AML-193 (cell line): ENCODE data around the gene HMCN2.

ENCODE experiments used
- DNase-seq, 2 experiments: peaks; one replicate each; lab custom pipeline; 2025; lab: John Stamatoyannopoulos, UW

HMCN2 gene

DNA sequence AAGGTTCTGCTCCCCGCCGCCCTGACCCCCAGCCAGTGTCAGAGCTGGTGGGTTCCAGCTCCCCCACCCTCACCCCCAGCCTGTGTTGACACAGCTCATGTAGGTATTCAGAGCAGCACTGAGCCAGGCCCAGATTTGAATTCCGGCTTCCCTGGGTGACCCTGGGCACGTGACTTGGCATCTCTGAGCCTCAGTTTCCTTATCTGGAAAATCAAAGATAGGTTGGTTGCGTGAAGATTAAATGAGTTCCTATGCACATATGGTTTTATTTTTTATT is 42.0 kb downstream of the HMCN2 start:
- DNase-seq = no peak

- no peak for DNase-seq
Measured at GRCh38 chr9:130308081-130308571, 42.6 kb downstream of the HMCN2 start.

DNA sequence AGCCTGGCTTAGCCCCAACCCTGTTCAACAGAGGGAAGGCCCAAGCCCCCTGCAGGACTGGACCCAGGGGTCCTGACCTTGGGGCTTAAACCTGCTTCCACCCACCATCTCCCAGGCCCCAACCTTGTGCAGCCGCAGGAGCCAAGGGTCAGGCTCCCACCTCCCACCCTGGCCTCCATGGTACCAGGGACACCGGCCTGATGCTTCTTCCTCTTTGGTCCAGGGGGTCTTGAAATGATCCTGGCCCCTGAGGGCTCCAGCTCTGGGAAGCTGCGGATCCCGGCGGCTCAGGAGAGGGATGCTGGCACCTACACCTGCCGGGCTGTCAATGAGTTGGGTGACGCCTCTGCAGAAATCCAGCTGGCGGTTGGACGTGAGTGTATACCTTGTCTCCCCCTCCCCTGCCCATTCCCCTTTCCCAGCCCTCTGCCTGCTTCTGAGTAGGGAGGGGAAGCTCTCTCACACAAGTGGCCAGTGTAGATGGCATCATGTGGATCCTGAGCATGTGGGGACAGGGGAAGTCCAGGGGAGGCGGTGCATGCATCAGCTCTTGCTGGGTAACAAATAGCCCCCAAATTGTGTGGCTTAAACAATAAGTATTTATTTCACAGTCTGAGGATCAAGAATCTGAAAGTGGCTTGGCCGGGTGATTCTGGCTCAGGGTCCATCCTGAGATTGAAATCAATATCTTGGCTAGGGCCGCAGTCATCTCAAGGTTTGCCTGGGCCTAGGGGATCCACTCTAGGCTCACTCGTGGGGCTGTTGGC is 44.3 kb downstream of the HMCN2 start:
- no peak for DNase-seq

DNA sequence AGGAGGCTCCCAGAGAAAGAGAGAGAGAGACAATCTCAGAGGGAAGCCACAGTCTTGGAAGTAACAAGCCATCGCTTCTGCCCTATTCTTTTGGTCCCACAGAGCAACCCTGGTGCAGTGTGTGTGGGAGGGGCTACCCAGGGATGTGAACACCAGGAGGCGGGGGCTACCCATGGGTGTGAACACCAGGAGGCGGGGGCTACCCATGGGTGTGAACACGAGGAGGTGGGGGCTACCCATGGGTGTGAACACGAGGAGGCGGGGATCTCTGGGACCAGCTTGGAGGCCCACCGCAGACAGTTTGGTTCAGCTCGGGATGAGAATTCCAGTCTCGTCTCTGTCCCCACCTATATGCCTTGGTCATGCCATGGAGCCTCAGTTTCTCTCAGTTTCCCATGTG is 44.9 kb downstream of the HMCN2 start:
- no peak for DNase-seq

GRCh38 chr9:130311003-130311402 is 45.4 kb downstream of the HMCN2 start:
- DNase-seq = no peak

GRCh38 chr9:130311408-130312140 is 46.0 kb downstream of the HMCN2 start:
- DNase-seq = no peak

GRCh38 chr9:130313103-130313858 is 47.7 kb downstream of the HMCN2 start:
- DNase-seq = no peak

DNA sequence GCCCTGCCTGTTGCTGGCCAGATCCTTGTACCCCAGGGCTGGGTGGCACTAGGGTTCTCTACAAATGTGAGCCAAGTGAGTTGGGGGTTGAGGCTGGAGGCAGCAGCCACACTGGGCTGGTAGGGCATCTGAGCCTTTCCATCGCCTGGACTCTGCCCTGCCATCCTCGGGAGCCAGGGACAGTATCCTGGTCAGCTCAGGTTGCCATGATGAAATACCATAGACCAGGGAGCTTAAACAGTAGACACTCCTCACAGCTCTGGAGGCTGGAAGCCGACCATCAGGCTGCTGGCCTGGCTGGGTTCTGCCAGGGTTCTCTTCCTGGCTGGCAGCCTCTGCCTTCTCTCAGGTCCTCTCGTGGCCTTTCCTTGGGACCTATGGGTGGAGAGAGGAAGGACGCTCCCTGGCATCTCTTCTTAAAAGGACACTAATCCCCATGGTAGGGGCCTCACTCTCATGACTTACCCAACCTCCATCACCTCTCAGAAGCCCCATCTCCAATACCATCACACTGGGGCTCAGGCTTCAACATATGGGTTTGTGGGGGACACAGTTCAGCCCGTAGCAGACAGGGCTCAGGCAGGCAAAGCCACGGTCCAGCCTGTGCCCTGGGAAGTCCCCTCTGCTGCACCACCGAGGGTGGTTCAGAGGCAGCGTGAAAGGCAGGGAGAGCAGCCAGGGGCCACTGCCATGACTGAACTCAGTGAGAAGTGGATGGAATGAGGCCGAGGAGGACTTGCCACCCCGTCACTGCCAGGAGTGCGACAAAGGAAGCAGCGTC is 50.1 kb downstream of the HMCN2 start:
- DNase-seq = no peak

DNA sequence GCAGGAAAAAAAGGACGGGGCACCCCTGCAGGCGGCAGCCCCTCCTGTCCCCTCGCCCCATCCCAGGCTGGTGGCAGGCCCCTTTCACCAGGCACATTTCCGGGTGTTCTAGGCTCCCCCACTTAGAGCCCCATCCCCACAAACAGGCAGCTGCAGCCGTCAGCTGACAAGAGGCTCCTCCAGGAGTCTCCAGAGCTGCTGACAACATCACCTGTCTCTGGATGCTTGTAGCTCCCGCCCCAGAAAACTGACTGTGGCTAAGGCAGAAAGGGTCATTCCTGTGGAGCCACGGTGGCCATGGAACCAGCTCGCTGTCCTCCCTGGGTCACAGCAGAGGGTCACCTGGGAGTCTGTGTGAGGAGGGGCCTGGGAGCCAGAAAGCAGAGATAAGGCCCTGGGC is 50.9 kb downstream of the HMCN2 start:
- no peak for DNase-seq

DNA sequence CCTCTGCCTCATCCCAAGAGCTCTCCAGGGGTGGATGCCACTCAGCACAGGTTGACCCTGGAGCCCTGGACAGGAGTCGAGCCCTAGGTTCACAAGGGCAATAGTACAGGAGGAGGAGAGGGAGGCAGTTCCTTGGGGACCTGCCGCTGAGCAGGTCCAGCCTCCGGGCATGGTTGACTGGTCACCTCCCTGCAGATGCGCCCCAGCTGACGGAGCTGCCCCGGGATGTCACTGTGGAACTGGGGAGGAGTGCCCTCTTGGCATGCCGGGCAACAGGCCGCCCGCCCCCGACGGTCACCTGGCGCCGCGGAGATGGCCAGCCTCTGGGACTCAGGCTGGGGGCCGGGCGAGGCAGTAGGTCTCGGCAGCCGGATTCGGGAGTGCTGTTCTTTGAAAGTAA is 53.7 kb downstream of the HMCN2 start:
- no peak for DNase-seq

- no peak for DNase-seq
Measured at GRCh38 chr9:130319944-130320712, 54.6 kb downstream of the HMCN2 start.

DNA sequence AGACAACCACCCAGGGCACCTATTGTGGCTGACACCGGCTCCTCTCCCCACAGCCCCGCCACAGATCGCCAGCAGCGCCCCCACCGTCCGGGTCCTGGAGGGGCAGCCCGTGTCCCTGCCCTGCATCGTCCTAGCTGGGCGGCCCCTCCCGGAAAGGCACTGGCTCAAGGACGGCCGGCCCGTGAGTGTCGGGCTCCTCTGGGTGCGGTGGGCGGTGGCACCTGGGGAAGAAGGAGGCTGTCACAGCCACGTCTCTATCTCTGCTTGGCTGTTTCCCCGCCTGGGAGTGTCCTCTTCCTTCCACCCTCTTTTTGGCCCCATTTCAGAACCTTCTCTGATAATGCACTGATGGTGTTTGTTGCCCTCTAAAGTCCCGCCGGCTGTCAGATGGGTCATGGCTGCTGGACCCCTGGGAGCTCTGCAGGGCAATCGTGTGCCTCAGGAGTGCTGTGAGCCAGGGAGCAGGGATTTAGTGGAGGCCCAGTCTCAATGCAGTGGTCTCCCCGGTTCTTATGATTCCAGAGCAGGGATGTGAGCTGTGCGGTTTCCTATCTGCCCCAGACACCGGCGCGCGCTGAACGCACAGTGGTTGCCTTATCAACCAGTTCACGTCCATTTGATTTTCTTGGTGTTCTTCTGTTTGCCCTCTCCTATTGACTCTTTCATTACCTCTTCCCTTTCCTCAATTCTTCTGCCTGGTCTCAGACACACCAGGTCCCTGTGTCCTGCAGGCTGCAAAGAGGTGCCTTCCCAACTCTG is 55.3 kb downstream of the HMCN2 start:
- no peak for DNase-seq

DNA sequence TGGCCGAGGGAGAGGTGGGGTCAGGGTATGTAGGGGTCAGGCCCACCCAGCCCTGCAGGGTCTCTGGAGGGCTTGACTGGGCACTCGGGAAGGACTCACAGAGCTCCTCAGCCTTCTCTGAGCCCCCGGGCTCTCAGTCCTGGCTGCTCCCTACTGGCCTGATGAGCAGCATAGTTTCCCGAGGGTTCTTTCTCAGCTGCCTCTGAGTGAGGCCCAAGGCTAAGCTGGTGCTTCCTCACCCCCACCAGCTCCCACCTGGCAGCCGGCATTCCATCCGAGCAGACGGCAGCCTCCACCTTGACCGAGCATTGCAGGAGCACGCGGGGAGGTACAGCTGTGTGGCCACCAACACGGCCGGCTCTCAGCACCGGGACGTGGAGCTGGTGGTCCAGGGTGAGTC is 56.0 kb downstream of the HMCN2 start:
- no peak for DNase-seq

- DNase-seq = no peak
Measured at GRCh38 chr9:130323051-130323745, 57.6 kb downstream of the HMCN2 start.

DNA sequence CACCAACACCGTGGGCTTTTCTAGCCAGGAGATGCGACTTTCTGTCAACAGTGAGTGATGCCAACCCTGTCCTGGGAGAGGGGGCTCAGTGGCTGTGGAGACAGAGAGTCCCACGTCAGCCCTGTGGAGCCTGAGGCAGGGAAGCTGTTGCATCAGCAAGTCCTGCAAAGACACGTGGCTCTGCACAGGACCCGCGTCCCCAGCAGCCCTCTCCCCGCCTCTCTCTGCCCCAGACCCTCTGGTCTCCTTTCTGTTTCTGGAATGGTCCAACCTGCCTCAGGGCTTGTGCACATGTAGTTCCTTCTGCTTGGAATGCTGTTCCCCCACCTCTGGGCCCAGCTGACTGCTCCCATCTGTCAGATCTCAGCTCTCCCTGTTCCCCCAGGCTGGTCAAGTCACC is 60.4 kb downstream of the HMCN2 start:
- DNase-seq = no peak

GRCh38 chr9:130327070-130327780 is 61.7 kb downstream of the HMCN2 start:
- no peak for DNase-seq

DNA sequence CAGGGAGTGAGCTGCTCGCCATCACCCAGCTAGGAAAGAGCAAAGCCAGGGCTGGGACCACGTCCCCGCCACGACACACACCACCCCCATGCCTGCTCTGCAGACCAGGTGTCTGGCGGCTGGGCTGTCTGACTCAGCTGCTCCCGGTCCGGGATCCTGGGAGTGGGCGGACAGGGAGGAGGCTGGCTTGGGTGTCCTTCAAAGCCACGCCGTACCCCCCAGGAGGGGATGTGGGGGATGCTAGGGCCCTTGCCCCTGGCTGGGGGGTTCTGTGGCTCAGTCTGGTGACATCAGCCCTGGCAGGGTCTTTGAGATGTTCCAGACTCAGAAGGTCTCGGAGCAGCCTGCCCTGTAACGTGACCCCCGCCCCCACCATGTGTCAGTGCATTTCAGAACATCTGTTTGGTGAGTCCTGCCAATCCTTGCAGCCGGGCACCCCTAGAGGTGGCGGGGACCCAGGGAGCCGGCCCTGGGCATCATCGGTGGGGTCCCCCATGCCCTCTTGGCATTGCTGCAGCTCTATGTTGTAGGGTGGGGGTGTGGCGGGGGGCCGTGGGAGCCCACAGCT is 62.3 kb downstream of the HMCN2 start:
- DNase-seq = no peak

GRCh38 chr9:130328349-130328801 is 62.8 kb downstream of the HMCN2 start:
- no peak for DNase-seq

GRCh38 chr9:130329061-130329460 is 63.5 kb downstream of the HMCN2 start:
- no peak for DNase-seq
